Skeletal muscle tissue (tissue), 4 donors: Measurements from ENCODE around the gene SMARCAL1. TPM values are rescaled to one million over a fixed set of nuclear protein-coding genes. Genes with fewer than 3 reads are reported as not detected.
"Not testable (repeated sequence)": the region's sequence is repeated elsewhere in the genome, so short reads cannot be mapped to it uniquely, and the experiment has no call there.

ENCODE experiments used
- H3K27ac ChIP-seq: one replicate; pipeline ENCODE4 v1.7.0; 2013; ENCODE audit warnings: mild to moderate bottlenecking, low read depth, low read length, inconsistent platforms
- H3K27me3 ChIP-seq, 3 donors: one replicate each; pipeline ENCODE4 v1.7.0; 2013; ENCODE audit warnings: low read length in 3 of 3; ENCODE audit not compliant: control insufficient read depth in 3 of 3, insufficient read depth in 3 of 3
- H3K36me3 ChIP-seq, 3 donors: one replicate each; pipeline ENCODE4 v1.7.0; 2013; ENCODE audit warnings: low read length in 3 of 3; ENCODE audit not compliant: control insufficient read depth in 3 of 3, insufficient read depth in 3 of 3
- H3K4me1 ChIP-seq, 3 donors: one replicate each; pipeline ENCODE4 v1.7.0; 2013; ENCODE audit warnings: low read length in 3 of 3, mild to moderate bottlenecking in 3 of 3; ENCODE audit not compliant: control insufficient read depth in 3 of 3, insufficient read depth in 3 of 3
- H3K4me3 ChIP-seq, 3 donors: one replicate each; pipeline ENCODE4 v1.7.0; 2013; ENCODE audit warnings: low read length in 3 of 3
- H3K9ac ChIP-seq, 3 donors: one replicate each; pipeline ENCODE4 v1.7.0; 2013; ENCODE audit warnings: low read length in 3 of 3, mild to moderate bottlenecking in 3 of 3, moderate library complexity in 2 of 3, low read depth in 1 of 3
- H3K9me3 ChIP-seq, 3 donors: one replicate each; pipeline ENCODE4 v1.7.0; 2013; ENCODE audit warnings: low read length in 3 of 3; ENCODE audit not compliant: control insufficient read depth in 3 of 3
- total RNA-seq: library from RNA; depleted of rRNA; stranded (reverse); fragments of >200 nt; gene quantifications from one replicate; pipeline ENCODE4 v1.2.3, GENCODE V29; 2014
- donor health status: Osteomylitis.

Gene SMARCAL1
- total RNA-seq, 1 donor from 2014 or later: 13.0 TPM

DNA sequence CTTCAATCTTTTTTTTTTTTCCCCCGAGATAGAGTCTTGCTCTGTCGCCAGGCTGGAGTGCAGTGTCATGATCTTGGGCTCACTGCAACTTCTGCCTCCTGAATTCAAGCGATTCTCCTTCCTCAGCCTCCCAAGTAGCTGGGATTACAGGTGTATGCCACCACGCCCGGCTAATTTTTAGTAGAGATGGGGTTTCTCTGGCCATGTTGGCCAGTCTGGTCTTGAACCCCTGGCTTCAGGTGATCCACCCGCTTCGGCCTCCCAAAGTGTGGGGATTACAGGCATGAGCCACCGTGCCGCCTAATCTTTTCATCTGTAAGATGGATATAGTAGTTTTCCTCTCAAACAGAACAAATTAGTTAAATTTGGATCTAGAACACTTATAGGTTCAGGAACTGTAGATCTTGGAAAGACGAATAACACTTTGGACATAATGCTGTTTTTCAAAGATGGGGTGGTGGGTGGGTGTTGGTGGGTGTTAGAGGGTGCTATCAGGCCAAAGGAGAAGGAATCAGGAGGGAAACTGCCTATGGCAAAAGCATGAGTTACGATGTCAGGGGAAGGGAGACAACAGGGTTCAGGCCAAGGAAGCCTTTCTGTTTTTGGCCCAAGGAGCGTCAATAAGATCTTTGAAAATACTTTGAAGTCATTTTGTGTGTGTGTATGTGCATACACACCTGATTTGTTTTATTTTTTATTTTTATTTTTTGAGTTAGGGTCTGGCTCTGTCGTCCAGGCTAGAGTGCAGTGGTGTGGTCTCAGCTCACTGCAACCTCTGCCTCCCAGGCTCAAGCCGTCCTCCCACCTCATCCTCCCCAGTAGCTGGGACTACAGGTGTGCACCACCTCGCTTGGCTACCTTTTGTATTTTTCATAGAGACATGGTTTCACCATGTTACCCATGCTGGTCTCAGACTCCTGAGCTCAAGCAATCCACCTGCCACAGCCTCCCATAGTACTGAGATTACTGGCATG is 93.1 kb downstream of the SMARCAL1 start:
- Histone ChIP-seq H3K9ac (no peak overlapping the region), H3K27me3 (no peaks in the 10 kb centered on the region), H3K36me3 (peaks cover 21 to 28% (median 24%) of the 10 kb centered on the region in 3 donors), H3K4me1 (peaks cover 1 to 6% (median 6%) of the 10 kb centered on the region in 3 donors), H3K4me3 (no peak overlapping the region), H3K27ac (no peak overlapping the region), H3K9me3 (no peaks in the 10 kb centered on the region)

GRCh38 chr2:216507220-216508160 is 95.2 kb downstream of the SMARCAL1 start:
- Histone ChIP-seq H3K9ac (no peak overlapping the region), H3K27me3 (no peaks in the 10 kb centered on the region), H3K9me3 (no peaks in the 10 kb centered on the region), H3K4me3 (no peak overlapping the region), H3K27ac (no peak overlapping the region), H3K4me1 (peaks cover 0 to 6% (median 4%) of the 10 kb centered on the region in 3 donors), H3K36me3 (peaks cover 7 to 11% (median 9%) of the 10 kb centered on the region in 3 donors)

DNA sequence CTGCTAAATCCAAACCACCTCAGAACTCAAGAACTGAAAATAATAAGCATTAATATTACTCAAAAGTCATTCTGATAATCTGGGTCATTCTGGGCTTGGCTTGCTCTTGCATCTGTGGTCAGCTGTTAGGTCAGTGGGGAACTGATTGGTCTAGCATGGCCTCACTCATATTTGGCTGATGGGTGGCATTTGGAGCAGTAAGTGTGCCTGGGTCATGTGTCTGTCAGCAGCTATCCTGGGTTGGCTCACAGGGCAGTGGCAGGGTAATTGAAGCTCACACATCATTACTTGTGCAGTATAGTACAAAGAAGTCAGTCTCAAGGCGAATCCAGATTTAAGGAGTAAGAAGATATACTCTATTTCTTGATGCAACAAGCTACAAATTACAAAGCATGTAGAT is 95.9 kb downstream of the SMARCAL1 start:
- Histone ChIP-seq H3K27me3 (no peaks in the 10 kb centered on the region), H3K36me3 (peaks cover 0 to 3% (median 2%) of the 10 kb centered on the region in 3 donors), H3K4me1 (peaks cover 0 to 6% (median 4%) of the 10 kb centered on the region in 3 donors), H3K4me3 (no peak overlapping the region), H3K9ac (no peak overlapping the region), H3K27ac (no peak overlapping the region), H3K9me3 (no peaks in the 10 kb centered on the region)

- Histone ChIP-seq H3K27ac (no peak overlapping the region), H3K27me3 (no peaks in the 10 kb centered on the region), H3K9ac (no peak overlapping the region), H3K4me3 (no peak overlapping the region), H3K9me3 (no peaks in the 10 kb centered on the region), H3K4me1 (no peaks in the 10 kb centered on the region), H3K36me3 (no peaks in the 10 kb centered on the region)
Measured at GRCh38 chr2:216516730-216517350, 104.6 kb downstream of the SMARCAL1 start.

DNA sequence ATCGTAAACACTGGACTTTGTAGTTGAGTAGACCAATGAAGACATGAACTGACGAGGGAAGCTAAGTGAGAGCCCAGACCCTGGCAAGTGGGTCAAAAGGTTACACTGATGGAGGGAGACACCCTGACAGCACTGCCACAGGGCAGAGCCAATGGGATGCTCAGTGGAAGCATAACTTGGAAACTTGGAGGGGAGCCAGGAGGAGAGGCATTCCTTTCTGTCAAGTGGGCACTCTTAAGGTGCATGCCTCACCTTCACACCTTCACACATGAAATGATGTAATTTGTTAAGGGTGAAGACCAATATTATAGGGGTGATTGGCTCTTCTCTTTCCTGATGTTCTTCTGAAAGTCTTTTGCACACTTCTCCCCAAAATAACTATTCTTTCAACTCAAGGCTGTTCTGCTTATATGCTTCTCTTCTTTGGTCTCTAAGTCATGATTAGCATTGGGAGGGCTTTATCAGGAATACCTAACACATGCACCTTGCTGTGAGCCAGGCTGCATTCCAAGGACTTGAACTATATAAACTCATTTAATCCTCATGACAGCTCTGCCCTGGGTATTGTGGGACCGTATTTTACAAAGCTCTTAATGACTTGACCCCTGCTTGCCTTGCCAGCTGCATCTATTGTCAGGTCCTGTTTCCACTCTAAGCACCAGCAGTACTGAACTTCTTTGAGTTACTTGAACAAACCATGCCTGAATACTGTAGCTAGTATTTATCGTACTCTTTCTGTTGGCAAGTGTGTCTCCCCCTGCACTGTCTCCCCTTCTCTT is 105.4 kb downstream of the SMARCAL1 start:
- no peaks in the 10 kb centered on the region for H3K36me3 ChIP-seq
- H3K9me3 ChIP-seq: no peaks in the 10 kb centered on the region
- no peaks in the 10 kb centered on the region for H3K27me3 ChIP-seq
- no peaks in the 10 kb centered on the region for H3K4me1 ChIP-seq
- H3K9ac ChIP-seq: no peak overlapping the region
- no peak overlapping the region for H3K4me3 ChIP-seq
- H3K27ac ChIP-seq: no peak overlapping the region

DNA sequence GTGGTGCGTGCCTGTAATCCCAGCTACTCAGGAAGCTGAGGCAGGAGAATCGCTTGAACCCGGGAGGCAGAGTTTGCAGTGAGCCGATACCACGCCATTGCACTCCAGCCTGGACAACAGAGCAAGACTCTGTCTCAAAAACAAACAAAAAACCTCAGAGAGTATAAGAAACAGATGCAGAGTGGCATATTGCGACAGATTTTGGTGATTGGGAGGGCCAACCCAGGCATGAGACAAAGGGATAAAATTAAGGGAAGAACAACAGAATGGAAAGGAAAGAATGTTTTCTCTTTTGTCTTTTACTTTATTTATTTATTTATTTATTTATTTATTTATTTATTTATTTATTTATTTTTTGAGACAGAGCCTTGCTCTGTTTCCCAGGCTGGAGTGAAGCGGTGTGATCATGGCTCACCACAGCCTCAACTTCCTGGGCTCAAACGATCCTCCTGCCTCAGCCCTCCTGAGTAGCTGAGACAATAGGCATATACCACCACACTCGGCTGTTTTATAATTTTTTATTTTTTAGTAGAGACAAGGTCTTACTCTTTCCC is 106.4 kb downstream of the SMARCAL1 start:
- H3K9me3 ChIP-seq, H3K27ac ChIP-seq, H3K4me3 ChIP-seq, H3K27me3 ChIP-seq, H3K36me3 ChIP-seq, H3K9ac ChIP-seq, H3K4me1 ChIP-seq: not testable (repeated sequence)

GRCh38 chr2:216519154-216519762 is 107.0 kb downstream of the SMARCAL1 start:
- no peaks in the 10 kb centered on the region for H3K36me3 ChIP-seq
- H3K9me3 ChIP-seq: no peaks in the 10 kb centered on the region
- H3K27ac ChIP-seq: no peak overlapping the region

GRCh38 chr2:216520112-216520511 is 107.8 kb downstream of the SMARCAL1 start:
- Histone ChIP-seq H3K4me3 (no peak overlapping the region), H3K27ac (no peak overlapping the region), H3K9ac (no peak overlapping the region), H3K36me3 (no peaks in the 10 kb centered on the region), H3K27me3 (no peaks in the 10 kb centered on the region), H3K9me3 (no peaks in the 10 kb centered on the region), H3K4me1 (no peaks in the 10 kb centered on the region)

More at GRCh38 chr2:216519154-216519762, 107.0 kb downstream of the SMARCAL1 start:
- Histone ChIP-seq H3K4me1 (no peaks in the 10 kb centered on the region), H3K9ac (no peak overlapping the region), H3K27me3 (no peaks in the 10 kb centered on the region), H3K4me3 (no peak overlapping the region)
